HepG2 (cell line): ENCODE results near the gene DGKB. TPM values are rescaled to one million over a fixed set of nuclear protein-coding genes. Genes with fewer than 3 reads are reported as not detected.

Experiments used
- ATF1 ChIP-seq: IDR thresholded peaks from 2 replicates; pipeline ENCODE4 v1.6.1; 2016; ENCODE audit warnings: mild to moderate bottlenecking, control low read depth
- CHCHD3 ChIP-seq: sonication (generic); formaldehyde crosslinking; IDR thresholded peaks from 2 replicates; pipeline ENCODE4 v1.8.0; 2022; ENCODE audit warnings: mild to moderate bottlenecking, missing genetic modification reagents, moderate library complexity
- GZF1 ChIP-seq: sonication (generic); formaldehyde crosslinking; IDR thresholded peaks from 2 replicates; pipeline ENCODE4 v1.5.1; 2020; ENCODE audit warnings: mild to moderate bottlenecking, missing genetic modification reagents
- PBX3 ChIP-seq: sonication (generic); formaldehyde crosslinking; IDR thresholded peaks from 2 replicates; pipeline ENCODE4 v1.8.1; 2023; ENCODE audit warnings: missing genetic modification reagents, inconsistent platforms, borderline replicate concordance
- PRMT3 ChIP-seq: sonication (generic); formaldehyde crosslinking; IDR thresholded peaks from 2 replicates; pipeline ENCODE4 v1.8.1; 2022; ENCODE audit warnings: low read depth, mild to moderate bottlenecking, moderate library complexity, missing genetic modification reagents, borderline replicate concordance
- SMAD3 ChIP-seq: sonication (generic); formaldehyde crosslinking; IDR thresholded peaks from 2 replicates; pipeline ENCODE4 v1.4.0; 2020; ENCODE audit warnings: missing genetic modification reagents
- THAP8 ChIP-seq: sonication (generic); formaldehyde crosslinking; IDR thresholded peaks from 2 replicates; pipeline ENCODE4 v1.5.1; 2020; ENCODE audit warnings: missing genetic modification reagents, mild to moderate bottlenecking, borderline replicate concordance
- ZNF407 ChIP-seq: sonication (generic); formaldehyde crosslinking; IDR thresholded peaks from one replicate; pipeline ENCODE4 v1.5.1; 2020; ENCODE audit warnings: mild to moderate bottlenecking, missing genetic modification reagents; ENCODE audit errors: not compliant biosample characterization
- ZNF563 ChIP-seq: sonication (generic); formaldehyde crosslinking; IDR thresholded peaks from 2 replicates; pipeline ENCODE4 v1.8.0; 2022; ENCODE audit warnings: mild to moderate bottlenecking, moderate library complexity, missing genetic modification reagents
- polyA plus RNA-seq, 8 experiments: library from polyadenylated mRNA; depleted of rRNA in 3 of 8; stranded (reverse) in 7 of 8; unstranded in 1 of 8; fragments of >200 nt; fragmentation: Illumina TruSeq in 4 of 8; extraction: Trizol in 4 of 8; gene quantifications; 2 replicates each; pipeline versions ENCODE4 v1.2.1 to v1.2.3, GENCODE V29; 2011 to 2016; ENCODE audit warnings: low read depth in 4 of 8, missing spikeins in 1 of 8, mixed read lengths in 1 of 8; ENCODE audit not compliant: insufficient read depth in 1 of 8
- total RNA-seq, 5 experiments: library from RNA; depleted of rRNA; stranded (reverse); fragments of >200 nt; fragmentation: Illumina TruSeq; extraction: Trizol; gene quantifications; 2 replicates each; pipeline ENCODE4 v1.2.3, GENCODE V29; 2016; ENCODE audit warnings: low read depth in 1 of 5

The DGKB gene
- total and polyA plus RNA-seq, 2 of the 13 experiments (the other 11 are each of a cell fraction or from before 2014, with no cell fraction given), result not detected

GRCh38 chr7:14403587-14403986, 499.0 kb downstream of the DGKB start (continued):
- TF ChIP-seq PBX3 (CRISPR knock-in tag), result no peak
- no peak for TF ChIP-seq CHCHD3 (CRISPR knock-in tag)
- no peak for TF ChIP-seq GZF1 (CRISPR knock-in tag)
- no peak for TF ChIP-seq PRMT3 (CRISPR knock-in tag)
- no peak for TF ChIP-seq THAP8 (CRISPR knock-in tag)
- TF ChIP-seq ZNF407, result no peak
- TF ChIP-seq SMAD3 (CRISPR knock-in tag), result no peak
- TF ChIP-seq ZNF563 (CRISPR knock-in tag), result no peak
- no peak for TF ChIP-seq ATF1 (CRISPR knock-in tag)
